ENCODE measurements around the gene COPS3.
A peak's percentile ranks its signal among the peaks of the same experiment; 100 is the strongest.
"Not testable (repeated sequence)": the region's sequence is repeated elsewhere in the genome, so short reads cannot be mapped to it uniquely, and the experiment has no call there.

Gene COPS3

DNA sequence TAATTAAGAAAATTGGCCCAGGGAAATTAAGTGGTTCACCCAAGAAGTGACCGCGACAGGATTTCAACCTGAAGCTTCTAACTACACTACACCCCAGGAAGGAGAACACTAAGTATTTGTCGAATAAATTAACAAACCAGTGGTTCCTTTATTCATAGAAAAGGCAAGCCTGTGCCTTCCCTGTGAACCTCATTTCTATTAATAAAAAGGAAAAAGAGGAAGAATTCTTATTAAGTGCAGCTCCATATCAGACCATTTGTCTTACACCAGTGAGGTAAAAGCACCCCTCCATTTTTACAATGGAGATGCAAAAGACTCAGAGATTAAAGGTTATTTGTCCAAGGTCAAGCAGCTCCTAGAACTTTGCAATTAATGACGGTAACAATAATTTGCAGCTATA is 1.7 kb downstream of the COPS3 start:
- TF ChIP-seq, protein P1, sequence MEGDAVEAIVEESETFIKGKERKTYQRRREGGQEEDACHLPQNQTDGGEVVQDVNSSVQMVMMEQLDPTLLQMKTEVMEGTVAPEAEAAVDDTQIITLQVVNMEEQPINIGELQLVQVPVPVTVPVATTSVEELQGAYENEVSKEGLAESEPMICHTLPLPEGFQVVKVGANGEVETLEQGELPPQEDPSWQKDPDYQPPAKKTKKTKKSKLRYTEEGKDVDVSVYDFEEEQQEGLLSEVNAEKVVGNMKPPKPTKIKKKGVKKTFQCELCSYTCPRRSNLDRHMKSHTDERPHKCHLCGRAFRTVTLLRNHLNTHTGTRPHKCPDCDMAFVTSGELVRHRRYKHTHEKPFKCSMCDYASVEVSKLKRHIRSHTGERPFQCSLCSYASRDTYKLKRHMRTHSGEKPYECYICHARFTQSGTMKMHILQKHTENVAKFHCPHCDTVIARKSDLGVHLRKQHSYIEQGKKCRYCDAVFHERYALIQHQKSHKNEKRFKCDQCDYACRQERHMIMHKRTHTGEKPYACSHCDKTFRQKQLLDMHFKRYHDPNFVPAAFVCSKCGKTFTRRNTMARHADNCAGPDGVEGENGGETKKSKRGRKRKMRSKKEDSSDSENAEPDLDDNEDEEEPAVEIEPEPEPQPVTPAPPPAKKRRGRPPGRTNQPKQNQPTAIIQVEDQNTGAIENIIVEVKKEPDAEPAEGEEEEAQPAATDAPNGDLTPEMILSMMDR (IDR thresholded peaks at IDR 0.05; ENCODE audit: borderline replicate concordance, insufficient read depth, low read depth, low read length), result no peak
- H3K4me3 ChIP-seq (ENCODE audit: low read depth, low read length), result no peak overlapping the region

DNA sequence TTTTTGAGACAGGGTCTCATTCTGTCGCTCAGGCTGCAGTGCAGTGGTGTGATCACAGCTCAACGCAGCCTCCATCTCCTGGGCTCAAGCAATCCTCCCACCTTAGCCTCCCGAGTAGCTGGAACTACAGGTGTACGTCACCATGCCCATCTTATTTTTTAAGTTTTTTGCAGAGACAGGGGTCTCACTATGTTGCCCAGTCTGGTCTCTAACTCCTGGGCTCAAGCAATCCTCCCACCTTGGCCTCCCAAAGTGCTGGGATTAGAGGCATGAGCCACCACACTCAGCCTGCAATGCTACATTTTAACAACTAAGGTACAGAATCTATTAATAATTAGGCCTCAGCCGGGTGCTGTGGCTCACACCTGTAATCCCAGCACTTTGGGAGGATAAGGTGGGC is 3.6 kb downstream of the COPS3 start:
- H3K4me3 ChIP-seq (ENCODE audit: low read depth, low read length), result not testable (repeated sequence)

DNA sequence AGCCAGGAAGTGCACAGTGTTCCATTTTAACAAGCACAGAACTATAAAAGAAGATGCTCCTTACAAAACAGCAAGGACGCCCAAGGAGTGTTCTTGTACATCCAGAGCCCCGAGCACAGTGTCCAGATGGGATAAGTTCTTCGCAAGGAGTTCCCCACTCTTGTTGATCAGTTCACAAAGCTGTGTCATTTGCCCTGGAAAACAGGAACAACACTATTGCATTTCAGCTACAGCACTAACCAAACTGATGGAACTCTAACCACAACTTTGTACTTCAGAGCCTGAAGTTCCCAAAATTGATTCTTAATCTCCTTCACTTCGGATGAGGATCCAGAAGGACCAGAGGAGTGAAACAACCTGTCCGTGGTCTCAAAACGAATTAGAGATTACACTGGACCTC is 5.1 kb downstream of the COPS3 start:
- TF ChIP-seq, protein P1 (IDR thresholded peaks at IDR 0.05; ENCODE audit: borderline replicate concordance, insufficient read depth, low read depth, low read length), result no peak
- H3K4me3 ChIP-seq (ENCODE audit: low read depth, low read length), result no peak overlapping the region

DNA sequence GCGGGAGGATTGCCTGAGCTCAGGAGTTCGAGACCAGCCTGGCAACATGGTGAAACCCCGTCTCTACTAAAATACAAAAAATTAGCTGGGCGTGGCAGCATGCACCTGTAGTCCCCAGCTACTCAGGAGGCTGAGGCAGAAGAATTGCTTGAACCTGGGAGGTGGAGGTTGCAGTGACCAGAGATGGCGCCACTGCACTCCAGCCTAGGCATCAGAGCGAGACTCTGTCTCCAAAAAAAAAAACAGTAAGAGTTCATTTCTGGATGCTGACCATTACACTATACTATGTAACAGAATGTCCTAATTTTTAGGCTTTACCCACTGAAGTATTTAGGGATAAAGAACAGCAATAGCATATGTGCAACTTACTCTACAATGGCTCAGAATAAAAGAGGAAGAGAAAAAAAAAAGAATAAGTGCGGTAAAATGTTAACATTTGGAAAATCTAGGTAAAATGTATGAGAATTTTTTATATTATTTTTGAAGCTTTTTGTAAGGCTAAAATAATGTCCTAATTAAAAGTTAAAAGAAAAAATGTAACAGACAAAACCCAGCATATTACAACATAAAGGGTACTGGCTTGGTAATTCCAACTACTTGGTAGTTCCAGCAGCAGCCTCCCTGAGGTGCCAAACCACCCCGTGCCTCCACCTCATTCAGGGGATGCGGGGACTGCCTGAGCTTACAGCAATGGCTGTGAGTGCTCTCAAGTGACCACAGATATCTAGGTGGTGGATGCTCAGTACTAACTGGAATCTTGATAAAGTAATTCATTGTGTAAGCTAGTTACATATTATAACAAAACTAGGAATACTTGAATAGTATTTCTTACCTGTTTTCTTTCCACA is 10.9 kb downstream of the COPS3 start:
- TF ChIP-seq, protein P1 (IDR thresholded peaks at IDR 0.05; ENCODE audit: borderline replicate concordance, insufficient read depth, low read depth, low read length), result peak; percentile 20; the same call in 1 of the 2 replicates
- no peak overlapping the region for H3K4me3 ChIP-seq (ENCODE audit: low read depth, low read length)

DNA sequence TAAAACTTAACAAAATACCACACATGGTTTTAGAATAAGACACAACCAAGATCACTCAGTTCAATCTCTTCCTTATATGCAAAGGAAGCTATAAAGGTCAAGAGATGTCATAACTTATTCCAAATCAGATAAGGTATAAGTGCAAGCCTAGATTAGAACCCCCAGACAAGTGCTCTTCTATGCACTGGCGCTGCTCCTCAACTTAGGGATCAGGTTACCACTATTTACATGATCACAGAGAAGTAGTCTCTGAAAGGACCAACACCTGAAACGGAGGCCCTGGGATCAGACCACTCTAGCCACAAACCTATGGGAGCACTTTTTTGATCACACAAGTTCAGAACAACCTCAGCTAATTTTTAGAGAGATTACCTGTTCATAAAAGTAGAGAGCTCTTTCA is 16.6 kb downstream of the COPS3 start:
- TF ChIP-seq, protein P1 (IDR thresholded peaks at IDR 0.05; ENCODE audit: borderline replicate concordance, insufficient read depth, low read depth, low read length), result no peak
- no peak overlapping the region for H3K4me3 ChIP-seq (ENCODE audit: low read depth, low read length)

DNA sequence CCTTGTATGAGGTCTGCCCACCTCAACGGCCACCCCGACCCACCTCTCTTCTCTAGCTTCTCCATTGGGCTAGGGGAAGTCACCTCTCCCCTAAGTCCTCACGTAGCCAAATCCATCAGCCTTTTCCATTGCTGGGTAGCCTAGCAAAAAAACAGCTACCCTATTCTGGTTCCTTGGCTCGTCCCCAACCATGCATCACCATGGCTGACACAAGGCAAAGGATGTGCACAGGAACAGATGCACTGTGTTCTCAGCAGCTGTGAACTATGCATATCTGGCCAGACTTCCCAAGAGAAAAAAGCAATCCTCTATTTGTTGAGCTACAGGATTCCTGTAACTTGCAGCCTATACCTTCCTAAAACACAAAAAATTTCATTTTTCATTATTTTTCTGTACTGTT is 22.0 kb downstream of the COPS3 start:
- H3K4me3 ChIP-seq (ENCODE audit: low read depth, low read length), result no peak overlapping the region
- TF ChIP-seq, protein P1 (IDR thresholded peaks at IDR 0.05; ENCODE audit: borderline replicate concordance, insufficient read depth, low read depth, low read length), result no peak

DNA sequence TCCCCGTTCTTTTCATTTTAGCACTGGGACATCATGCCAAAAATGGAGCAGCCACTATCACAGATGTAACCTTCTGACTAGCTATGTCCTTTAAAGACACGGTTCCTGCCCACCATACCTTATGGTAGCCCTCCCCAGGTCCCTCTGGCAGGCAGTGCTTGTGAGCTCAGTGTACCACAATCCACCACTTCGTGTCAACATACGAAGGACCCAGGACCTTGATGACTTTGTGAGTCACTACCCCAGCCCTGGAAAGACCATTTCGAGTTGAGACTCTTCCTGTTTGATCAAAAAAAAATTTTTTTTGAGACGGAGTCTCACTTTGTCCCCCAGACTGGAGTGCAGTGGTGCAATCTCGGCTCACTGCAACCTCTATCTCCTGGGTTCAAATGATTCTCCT is 23.0 kb downstream of the COPS3 start:
- TF ChIP-seq, protein P1 (IDR thresholded peaks at IDR 0.05; ENCODE audit: borderline replicate concordance, insufficient read depth, low read depth, low read length), result no peak
- no peak overlapping the region for H3K4me3 ChIP-seq (ENCODE audit: low read depth, low read length)

All from GM12875 (cell line).